Cardiac fibroblast (primary cell): ENCODE results near the gene FAM110D.

Source experiments
- DNase-seq, 2 donors: peaks; one replicate each; pipeline versions ENCODE4 v3.0.0 to v3.0.0-alpha.2; 2010; ENCODE audit warnings: low read depth in 2 of 2
- H3K4me3 ChIP-seq, 2 donors: replicated peaks in 1 of 2; 1 replicate in 1 of 2; 2 replicates in 1 of 2; pipeline ENCODE4 v1.5.1; 2011; ENCODE audit warnings: low read depth in 2 of 2, low read length in 2 of 2, mild to moderate bottlenecking in 2 of 2, moderate library complexity in 1 of 2
- CTCF ChIP-seq: IDR thresholded peaks from one replicate; pipeline ENCODE4 v1.5.1; 2011; ENCODE audit warnings: low read depth, mild to moderate bottlenecking, low read length, inconsistent platforms

Gene FAM110D

DNA sequence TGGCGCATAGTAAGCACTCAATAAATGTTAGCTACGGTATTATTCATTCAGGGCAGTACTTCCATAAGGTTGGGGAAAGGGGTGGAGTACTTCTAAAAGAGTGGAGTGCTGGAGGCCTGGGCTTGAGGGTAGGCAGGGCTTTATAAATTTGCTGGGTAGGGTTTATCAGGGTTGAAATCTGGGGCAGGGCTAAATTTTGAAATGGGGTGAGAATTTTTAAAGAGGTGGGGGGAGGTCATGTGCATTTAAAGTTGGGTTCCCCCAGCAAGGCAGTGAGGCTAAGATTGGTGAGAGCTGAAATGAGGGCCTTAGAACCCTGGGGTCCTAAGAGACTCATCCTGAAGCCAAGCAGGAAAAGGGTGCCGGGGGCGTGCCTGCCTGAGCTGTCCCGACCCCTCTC is 41.5 kb downstream of the FAM110D start:
- TF ChIP-seq CTCF, result no peak
- no peak for DNase-seq
- no peak overlapping the region for H3K4me3 ChIP-seq

GRCh38 chr1:26203642-26204318 is 44.9 kb downstream of the FAM110D start:
- H3K4me3 ChIP-seq, result no peak overlapping the region
- DNase-seq, result no peak
- TF ChIP-seq CTCF, result no peak

DNA sequence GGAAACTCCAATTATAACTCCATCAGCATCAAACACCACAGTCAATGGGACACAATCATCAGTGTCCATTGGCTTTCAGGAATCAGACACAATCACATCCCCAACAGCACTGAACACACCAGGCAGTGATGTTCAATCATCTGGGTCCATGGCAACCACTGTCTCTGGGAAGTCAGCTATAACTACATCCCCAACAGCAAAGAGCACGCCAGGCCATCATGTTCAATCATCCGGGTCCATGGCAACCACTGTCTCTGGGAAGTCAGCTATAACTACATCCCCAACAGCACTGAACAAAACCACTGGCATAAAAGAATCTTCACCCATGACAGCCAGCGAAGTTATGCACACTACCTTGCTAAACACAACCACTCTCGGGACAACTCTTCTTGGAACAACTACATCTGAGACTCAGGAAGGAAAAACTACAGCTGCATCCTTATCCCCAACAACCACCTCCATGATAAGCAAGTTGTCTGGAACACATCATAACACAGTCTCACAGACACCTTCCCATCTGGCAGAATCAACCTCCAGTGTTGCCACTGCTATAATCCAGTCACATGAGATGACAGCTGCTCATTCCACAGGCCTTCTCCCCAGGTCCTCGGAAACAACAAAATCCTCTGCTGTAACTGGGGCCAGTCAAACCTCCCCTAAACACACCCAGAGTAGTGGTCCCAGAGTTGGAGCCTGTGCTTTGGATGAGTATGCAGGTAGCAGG is 51.4 kb downstream of the FAM110D start:
- no peak for TF ChIP-seq CTCF
- DNase-seq, result no peak

GRCh38 chr1:26212726-26213125 is 53.8 kb downstream of the FAM110D start:
- H3K4me3 ChIP-seq, result no peak overlapping the region
- no peak for TF ChIP-seq CTCF
- DNase-seq, result no peak

More for the DNA sequence above, 51.4 kb downstream of the FAM110D start:
- H3K4me3 ChIP-seq, result no peak overlapping the region

- no peak overlapping the region for H3K4me3 ChIP-seq
- no peak for TF ChIP-seq CTCF
- no peak for DNase-seq
These were observed 54.5 kb downstream of the FAM110D start for GRCh38 chr1:26213335-26213905.
